ENCODE results near the gene KRT17.

DNA sequence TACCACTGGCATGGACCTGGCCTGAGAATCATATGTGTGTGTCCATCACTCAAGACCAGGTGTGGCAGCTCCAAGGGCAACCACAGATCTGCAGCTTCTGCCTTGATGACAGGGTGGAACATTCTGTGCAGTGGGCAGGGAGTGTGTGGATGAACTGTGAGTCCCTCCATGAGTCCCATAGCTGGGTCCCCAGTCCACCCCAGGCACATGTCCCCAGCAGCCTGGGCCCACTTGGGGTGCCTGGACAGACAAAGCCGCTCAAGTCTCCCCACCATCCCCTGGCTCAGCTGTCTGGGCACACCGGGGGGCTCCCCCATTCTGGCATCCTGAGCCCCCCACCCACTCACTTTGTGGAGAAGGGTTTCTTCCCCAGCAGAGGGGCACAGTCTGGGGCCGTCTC lies 7.2 kb downstream of the KRT17 start:
- TF ChIP-seq, protein P1, sequence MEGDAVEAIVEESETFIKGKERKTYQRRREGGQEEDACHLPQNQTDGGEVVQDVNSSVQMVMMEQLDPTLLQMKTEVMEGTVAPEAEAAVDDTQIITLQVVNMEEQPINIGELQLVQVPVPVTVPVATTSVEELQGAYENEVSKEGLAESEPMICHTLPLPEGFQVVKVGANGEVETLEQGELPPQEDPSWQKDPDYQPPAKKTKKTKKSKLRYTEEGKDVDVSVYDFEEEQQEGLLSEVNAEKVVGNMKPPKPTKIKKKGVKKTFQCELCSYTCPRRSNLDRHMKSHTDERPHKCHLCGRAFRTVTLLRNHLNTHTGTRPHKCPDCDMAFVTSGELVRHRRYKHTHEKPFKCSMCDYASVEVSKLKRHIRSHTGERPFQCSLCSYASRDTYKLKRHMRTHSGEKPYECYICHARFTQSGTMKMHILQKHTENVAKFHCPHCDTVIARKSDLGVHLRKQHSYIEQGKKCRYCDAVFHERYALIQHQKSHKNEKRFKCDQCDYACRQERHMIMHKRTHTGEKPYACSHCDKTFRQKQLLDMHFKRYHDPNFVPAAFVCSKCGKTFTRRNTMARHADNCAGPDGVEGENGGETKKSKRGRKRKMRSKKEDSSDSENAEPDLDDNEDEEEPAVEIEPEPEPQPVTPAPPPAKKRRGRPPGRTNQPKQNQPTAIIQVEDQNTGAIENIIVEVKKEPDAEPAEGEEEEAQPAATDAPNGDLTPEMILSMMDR (conservative IDR thresholded peaks at IDR 0.05): no peak
- no peak for TF ChIP-seq EZH2 (IDR thresholded peaks at IDR 0.05; ENCODE audit: low read depth)

Measured in PC-9 (cell line).